Left ventricle myocardium inferior (tissue), 1 donor: ENCODE results near the gene C17orf58. TPM values are rescaled to one million over a fixed set of nuclear protein-coding genes. Genes with fewer than 3 reads are reported as not detected.
"Not testable (repeated sequence)": the region's sequence is repeated elsewhere in the genome, so short reads cannot be mapped to it uniquely, and the experiment has no call there.

Source experiments
- DNase-seq: peaks from one replicate; pipeline ENCODE4 v3.0.0-alpha.2; 2020
- H3K27ac ChIP-seq: fragments of 200-600 bp; replicated peaks from 2 replicates; pipeline ENCODE4 v1.8.0; 2021
- H3K27me3 ChIP-seq: fragments of 200-600 bp; 2 replicates; pipeline ENCODE4 v1.8.0; 2021; ENCODE audit warnings: low read depth
- H3K36me3 ChIP-seq: fragments of 200-600 bp; 2 replicates; pipeline ENCODE4 v1.8.0; 2021
- H3K4me1 ChIP-seq: fragments of 200-600 bp; 2 replicates; pipeline ENCODE4 v1.8.0; 2021
- H3K4me3 ChIP-seq: fragments of 200-600 bp; 2 replicates; pipeline ENCODE4 v1.8.0; 2021; ENCODE audit warnings: mild to moderate bottlenecking, moderate library complexity
- H3K9me3 ChIP-seq: fragments of 200-600 bp; replicated peaks from 2 replicates; pipeline ENCODE4 v1.8.0; 2021
- CTCF ChIP-seq: fragments of 200-600 bp; IDR thresholded peaks from 2 replicates; pipeline ENCODE4 v1.8.0; 2021; ENCODE audit warnings: antibody characterized with exemption, mild to moderate bottlenecking, borderline replicate concordance
- intact Hi-C: fragments of 100-400 bp; cut with micrococcal nuclease; formaldehyde crosslinking; loops from one replicate; pipeline ENCODE4 v1.11.0; 2022
- total RNA-seq: library from RNA; stranded (reverse); fragmentation: NEBNext Ultra II Directional; extraction: Animal tissue kit (Norgen Biotek cat#: 25700); gene quantifications from one replicate; pipeline ENCODE4 v1.2.1, GENCODE V29; 2021
- donor health status: DM: no; HTN: yes; CAD: no; lungs with severe emphysema.

C17orf58 gene
- total RNA-seq, 1 donor from 2014 or later = 6.6 TPM

- DNase-seq = no peak
- no peak overlapping the region for H3K4me3 ChIP-seq
- no peaks in the 10 kb centered on the region for H3K27me3 ChIP-seq
- no peak for TF ChIP-seq CTCF
- intact Hi-C loops = no loop called here
- H3K9me3 ChIP-seq = no peaks in the 10 kb centered on the region
- H3K4me1 ChIP-seq = peaks cover 36% of the 10 kb centered on the region
- H3K36me3 ChIP-seq = peaks cover 5% of the 10 kb centered on the region
- H3K27ac ChIP-seq = no peak overlapping the region
Measured at GRCh38 chr17:67990909-67991308, 5.4 kb downstream of the C17orf58 start.

- no peaks in the 10 kb centered on the region for H3K4me1 ChIP-seq
- TF ChIP-seq CTCF = no peak
- H3K4me3 ChIP-seq = no peak overlapping the region
- no peaks in the 10 kb centered on the region for H3K9me3 ChIP-seq
- peaks cover 29% of the 10 kb centered on the region for H3K36me3 ChIP-seq
- no peak for DNase-seq
- intact Hi-C loops = no loop called here
- H3K27me3 ChIP-seq = no peaks in the 10 kb centered on the region
- no peak overlapping the region for H3K27ac ChIP-seq
Measured at GRCh38 chr17:67983383-67983688, 12.9 kb downstream of the C17orf58 start.

GRCh38 chr17:67982686-67983382 lies 13.4 kb downstream of the C17orf58 start:
- peaks cover 34% of the 10 kb centered on the region for H3K36me3 ChIP-seq
- no peaks in the 10 kb centered on the region for H3K27me3 ChIP-seq
- no peak for TF ChIP-seq CTCF
- H3K4me3 ChIP-seq = no peak overlapping the region
- no peaks in the 10 kb centered on the region for H3K9me3 ChIP-seq
- DNase-seq = no peak
- H3K27ac ChIP-seq = peak overlapping the region; percentile 11
- H3K4me1 ChIP-seq = no peaks in the 10 kb centered on the region
- intact Hi-C loops = no loop called here

- no peaks in the 10 kb centered on the region for H3K27me3 ChIP-seq
- TF ChIP-seq CTCF = no peak
- peaks cover 36% of the 10 kb centered on the region for H3K36me3 ChIP-seq
- no peaks in the 10 kb centered on the region for H3K9me3 ChIP-seq
- H3K4me3 ChIP-seq = no peak overlapping the region
- no peaks in the 10 kb centered on the region for H3K4me1 ChIP-seq
- intact Hi-C loops = no loop called here
- peak overlapping the region; percentile 11 for H3K27ac ChIP-seq
- DNase-seq = no peak
Measured at GRCh38 chr17:67982034-67982640, 14.1 kb downstream of the C17orf58 start.

GRCh38 chr17:67980883-67981282 lies 15.4 kb downstream of the C17orf58 start:
- peaks cover 46% of the 10 kb centered on the region for H3K36me3 ChIP-seq
- H3K9me3 ChIP-seq, intact Hi-C loops, H3K4me1 ChIP-seq, H3K27ac ChIP-seq, DNase-seq, H3K4me3 ChIP-seq, H3K27me3 ChIP-seq: not testable (repeated sequence)

- peaks cover 50% of the 10 kb centered on the region for H3K36me3 ChIP-seq
- no peaks in the 10 kb centered on the region for H3K4me1 ChIP-seq
- intact Hi-C loops = no loop called here
- H3K9me3 ChIP-seq = no peaks in the 10 kb centered on the region
- DNase-seq = no peak
- no peaks in the 10 kb centered on the region for H3K27me3 ChIP-seq
- no peak for TF ChIP-seq CTCF
- no peak overlapping the region for H3K4me3 ChIP-seq
- H3K27ac ChIP-seq = no peak overlapping the region
Measured at GRCh38 chr17:67980456-67980855, 15.8 kb downstream of the C17orf58 start.

GRCh38 chr17:67976306-67976705 lies 20.0 kb downstream of the C17orf58 start:
- H3K27me3 ChIP-seq, H3K27ac ChIP-seq, H3K4me1 ChIP-seq, DNase-seq, intact Hi-C loops, H3K4me3 ChIP-seq, H3K9me3 ChIP-seq: not testable (repeated sequence)
- H3K36me3 ChIP-seq = peaks cover 70% of the 10 kb centered on the region
